GM18907 (cell line): ENCODE data around the gene VWA7.
"Not testable (repeated sequence)": the region's sequence is repeated elsewhere in the genome, so short reads cannot be mapped to it uniquely, and the experiment has no call there.

Experiments
- ATAC-seq: cut with Tn5 transposase; IDR thresholded peaks from one replicate; pipeline ENCODE4 v1.9.1; 2021; ENCODE audit warnings: mild to moderate bottlenecking, moderate library complexity; ENCODE audit not compliant: unreplicated experiment

The VWA7 gene

GRCh38 chr6:31801031-31801927 lies 24.2 kb upstream of the VWA7 start:
- ATAC-seq, result not testable (repeated sequence)

GRCh38 chr6:31799781-31800180 lies 22.7 kb upstream of the VWA7 start:
- ATAC-seq, result no peak

- no peak for ATAC-seq
Measured at GRCh38 chr6:31797588-31797987, 20.5 kb upstream of the VWA7 start.

GRCh38 chr6:31796993-31797385 lies 19.9 kb upstream of the VWA7 start:
- no peak for ATAC-seq

GRCh38 chr6:31795616-31796298 lies 18.6 kb upstream of the VWA7 start, which contains the start of gene VARS1:
VARS1 (minus strand) TSS chr6:31795752; CDS start chr6:31795217, 535 bp downstream.
- ATAC-seq, result peak; percentile 68

GRCh38 chr6:31794866-31795615 lies 17.9 kb upstream of the VWA7 start:
- peak; percentile 18 for ATAC-seq

- ATAC-seq, result no peak
Measured at GRCh38 chr6:31794294-31794865, 17.3 kb upstream of the VWA7 start.

GRCh38 chr6:31793927-31794245 lies 16.8 kb upstream of the VWA7 start:
- ATAC-seq, result not testable (repeated sequence)

GRCh38 chr6:31792761-31793171 lies 15.6 kb upstream of the VWA7 start:
- no peak for ATAC-seq

- ATAC-seq, result no peak
Measured at GRCh38 chr6:31792090-31792374, 14.9 kb upstream of the VWA7 start.

- ATAC-seq, result no peak
Measured at GRCh38 chr6:31791324-31792089, 14.4 kb upstream of the VWA7 start.

GRCh38 chr6:31785475-31785874 lies 8.3 kb upstream of the VWA7 start:
- no peak for ATAC-seq

- no peak for ATAC-seq
Measured at GRCh38 chr6:31784098-31784925, 7.2 kb upstream of the VWA7 start.

GRCh38 chr6:31782126-31782855 lies 5.2 kb upstream of the VWA7 start:
- ATAC-seq, result no peak

GRCh38 chr6:31781244-31782125 lies 4.4 kb upstream of the VWA7 start:
- no peak for ATAC-seq

GRCh38 chr6:31780507-31781243 lies 3.5 kb upstream of the VWA7 start:
- no peak for ATAC-seq

GRCh38 chr6:31779908-31780307 lies 2.8 kb upstream of the VWA7 start:
- no peak for ATAC-seq
